ENCODE measurements around the gene ZBTB38.

Gene ZBTB38

DNA sequence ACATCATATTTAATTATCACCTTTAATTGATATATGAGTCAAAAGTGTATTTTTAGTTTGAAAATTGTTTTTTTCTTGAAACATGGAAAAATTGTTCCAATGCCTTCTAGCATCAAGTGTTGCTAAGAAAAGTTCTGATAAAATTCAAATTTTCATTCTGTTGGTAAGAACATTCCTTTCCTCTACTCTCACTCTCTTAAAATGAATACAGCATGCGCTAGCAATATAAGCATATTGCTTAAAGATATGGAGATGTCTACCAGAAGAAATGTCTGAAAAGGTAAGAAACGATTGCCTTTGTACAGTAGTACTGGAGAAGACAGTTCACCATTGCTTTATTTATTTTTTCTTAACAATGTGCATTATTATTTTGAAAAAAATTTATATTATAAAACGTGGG lies 17.6 kb upstream of the ZBTB38 start:
- DNase-seq: no peak
- Histone ChIP-seq H3K9me3 (ENCODE audit: control insufficient read depth, low read length) (no peaks in the 10 kb centered on the region), H3K4me1 (ENCODE audit: control insufficient read depth, insufficient read depth, low read length, poor library complexity, severe bottlenecking) (no peaks in the 10 kb centered on the region), H3K27me3 (replicated peaks; ENCODE audit: control insufficient read depth, insufficient read depth, low read length, poor library complexity, severe bottlenecking) (no peaks in the 10 kb centered on the region), H3K27ac (ENCODE audit: insufficient read depth, low read length, poor library complexity, severe bottlenecking) (no peak overlapping the region), H3K36me3 (ENCODE audit: control insufficient read depth, insufficient read depth, low read length) (no peaks in the 10 kb centered on the region), H3K4me3 (ENCODE audit: insufficient read depth, low read depth, low read length, poor library complexity, severe bottlenecking) (no peak overlapping the region)

- H3K4me1 ChIP-seq (ENCODE audit: control insufficient read depth, insufficient read depth, low read length, poor library complexity, severe bottlenecking): no peaks in the 10 kb centered on the region
Measured at GRCh38 chr3:141352262-141352984, 15.9 kb upstream of the ZBTB38 start.

GRCh38 chr3:141353652-141354495 lies 14.4 kb upstream of the ZBTB38 start:
- no peak overlapping the region for H3K27ac ChIP-seq (ENCODE audit: insufficient read depth, low read length, poor library complexity, severe bottlenecking)
- no peaks in the 10 kb centered on the region for H3K4me1 ChIP-seq (ENCODE audit: control insufficient read depth, insufficient read depth, low read length, poor library complexity, severe bottlenecking)
- H3K27me3 ChIP-seq (replicated peaks; ENCODE audit: control insufficient read depth, insufficient read depth, low read length, poor library complexity, severe bottlenecking): no peaks in the 10 kb centered on the region
- no peak for DNase-seq
- H3K4me3 ChIP-seq (ENCODE audit: insufficient read depth, low read depth, low read length, poor library complexity, severe bottlenecking): no peak overlapping the region
- no peaks in the 10 kb centered on the region for H3K9me3 ChIP-seq (ENCODE audit: control insufficient read depth, low read length)
- no peaks in the 10 kb centered on the region for H3K36me3 ChIP-seq (ENCODE audit: control insufficient read depth, insufficient read depth, low read length)

More at GRCh38 chr3:141352262-141352984, 15.9 kb upstream of the ZBTB38 start:
- Histone ChIP-seq H3K9me3 (ENCODE audit: control insufficient read depth, low read length) (no peaks in the 10 kb centered on the region), H3K27me3 (replicated peaks; ENCODE audit: control insufficient read depth, insufficient read depth, low read length, poor library complexity, severe bottlenecking) (no peaks in the 10 kb centered on the region), H3K4me3 (ENCODE audit: insufficient read depth, low read depth, low read length, poor library complexity, severe bottlenecking) (no peak overlapping the region), H3K36me3 (ENCODE audit: control insufficient read depth, insufficient read depth, low read length) (no peaks in the 10 kb centered on the region), H3K27ac (ENCODE audit: insufficient read depth, low read length, poor library complexity, severe bottlenecking) (no peak overlapping the region)
- DNase-seq: no peak

- no peak for DNase-seq
- H3K27me3 ChIP-seq (replicated peaks; ENCODE audit: control insufficient read depth, insufficient read depth, low read length, poor library complexity, severe bottlenecking): no peaks in the 10 kb centered on the region
- no peaks in the 10 kb centered on the region for H3K36me3 ChIP-seq (ENCODE audit: control insufficient read depth, insufficient read depth, low read length)
- H3K27ac ChIP-seq (ENCODE audit: insufficient read depth, low read length, poor library complexity, severe bottlenecking): no peak overlapping the region
- no peak overlapping the region for H3K4me3 ChIP-seq (ENCODE audit: insufficient read depth, low read depth, low read length, poor library complexity, severe bottlenecking)
- H3K9me3 ChIP-seq (ENCODE audit: control insufficient read depth, low read length): no peaks in the 10 kb centered on the region
- no peaks in the 10 kb centered on the region for H3K4me1 ChIP-seq (ENCODE audit: control insufficient read depth, insufficient read depth, low read length, poor library complexity, severe bottlenecking)
Measured at GRCh38 chr3:141354517-141354916, 13.8 kb upstream of the ZBTB38 start.

- no peaks in the 10 kb centered on the region for H3K36me3 ChIP-seq (ENCODE audit: control insufficient read depth, insufficient read depth, low read length)
- H3K27ac ChIP-seq (ENCODE audit: insufficient read depth, low read length, poor library complexity, severe bottlenecking): no peak overlapping the region
- H3K4me3 ChIP-seq (ENCODE audit: insufficient read depth, low read depth, low read length, poor library complexity, severe bottlenecking): no peak overlapping the region
- no peaks in the 10 kb centered on the region for H3K9me3 ChIP-seq (ENCODE audit: control insufficient read depth, low read length)
- DNase-seq: no peak
- no peaks in the 10 kb centered on the region for H3K27me3 ChIP-seq (replicated peaks; ENCODE audit: control insufficient read depth, insufficient read depth, low read length, poor library complexity, severe bottlenecking)
- H3K4me1 ChIP-seq (ENCODE audit: control insufficient read depth, insufficient read depth, low read length, poor library complexity, severe bottlenecking): no peaks in the 10 kb centered on the region
Measured at GRCh38 chr3:141355242-141355641, 13.1 kb upstream of the ZBTB38 start.

GRCh38 chr3:141356046-141356445 lies 12.3 kb upstream of the ZBTB38 start:
- Histone ChIP-seq H3K27me3 (replicated peaks; ENCODE audit: control insufficient read depth, insufficient read depth, low read length, poor library complexity, severe bottlenecking) (no peaks in the 10 kb centered on the region), H3K4me3 (ENCODE audit: insufficient read depth, low read depth, low read length, poor library complexity, severe bottlenecking) (no peak overlapping the region), H3K4me1 (ENCODE audit: control insufficient read depth, insufficient read depth, low read length, poor library complexity, severe bottlenecking) (no peaks in the 10 kb centered on the region), H3K27ac (ENCODE audit: insufficient read depth, low read length, poor library complexity, severe bottlenecking) (no peak overlapping the region), H3K36me3 (ENCODE audit: control insufficient read depth, insufficient read depth, low read length) (no peaks in the 10 kb centered on the region), H3K9me3 (ENCODE audit: control insufficient read depth, low read length) (no peaks in the 10 kb centered on the region)
- no peak for DNase-seq

GRCh38 chr3:141360888-141361598 lies 7.3 kb upstream of the ZBTB38 start:
- no peaks in the 10 kb centered on the region for H3K9me3 ChIP-seq (ENCODE audit: control insufficient read depth, low read length)
- H3K27me3 ChIP-seq (replicated peaks; ENCODE audit: control insufficient read depth, insufficient read depth, low read length, poor library complexity, severe bottlenecking): no peaks in the 10 kb centered on the region
- H3K4me3 ChIP-seq (ENCODE audit: insufficient read depth, low read depth, low read length, poor library complexity, severe bottlenecking): no peak overlapping the region
- no peaks in the 10 kb centered on the region for H3K4me1 ChIP-seq (ENCODE audit: control insufficient read depth, insufficient read depth, low read length, poor library complexity, severe bottlenecking)
- H3K27ac ChIP-seq (ENCODE audit: insufficient read depth, low read length, poor library complexity, severe bottlenecking): no peak overlapping the region
- DNase-seq: no peak
- no peaks in the 10 kb centered on the region for H3K36me3 ChIP-seq (ENCODE audit: control insufficient read depth, insufficient read depth, low read length)

DNA sequence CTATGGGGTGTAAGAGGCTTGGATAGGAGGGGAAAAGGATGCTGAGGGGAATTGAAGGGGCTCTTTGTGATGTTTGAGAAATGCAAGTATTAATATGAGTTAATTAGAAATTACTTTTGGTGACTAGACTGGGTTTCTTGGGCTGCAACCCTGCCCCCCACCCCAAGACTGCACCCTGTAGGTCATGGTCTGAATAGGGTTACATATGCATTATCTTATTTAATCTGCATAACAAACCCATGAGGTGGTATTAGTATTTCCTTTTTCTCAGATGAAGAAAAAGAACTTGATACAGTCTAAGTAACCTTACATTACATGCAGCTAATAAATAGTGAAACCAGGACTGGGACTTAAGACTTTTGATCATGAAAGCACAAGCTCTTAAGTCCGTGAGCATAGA lies 5.6 kb upstream of the ZBTB38 start:
- Histone ChIP-seq H3K27ac (ENCODE audit: insufficient read depth, low read length, poor library complexity, severe bottlenecking) (no peak overlapping the region), H3K4me3 (ENCODE audit: insufficient read depth, low read depth, low read length, poor library complexity, severe bottlenecking) (no peak overlapping the region), H3K27me3 (replicated peaks; ENCODE audit: control insufficient read depth, insufficient read depth, low read length, poor library complexity, severe bottlenecking) (no peaks in the 10 kb centered on the region), H3K9me3 (ENCODE audit: control insufficient read depth, low read length) (no peaks in the 10 kb centered on the region), H3K36me3 (ENCODE audit: control insufficient read depth, insufficient read depth, low read length) (no peaks in the 10 kb centered on the region), H3K4me1 (ENCODE audit: control insufficient read depth, insufficient read depth, low read length, poor library complexity, severe bottlenecking) (no peaks in the 10 kb centered on the region)
- no peak for DNase-seq

GRCh38 chr3:141365201-141365600 lies 3.1 kb upstream of the ZBTB38 start:
- no peaks in the 10 kb centered on the region for H3K9me3 ChIP-seq (ENCODE audit: control insufficient read depth, low read length)
- H3K36me3 ChIP-seq (ENCODE audit: control insufficient read depth, insufficient read depth, low read length): no peaks in the 10 kb centered on the region
- no peak for DNase-seq
- H3K27ac ChIP-seq (ENCODE audit: insufficient read depth, low read length, poor library complexity, severe bottlenecking): no peak overlapping the region
- no peaks in the 10 kb centered on the region for H3K4me1 ChIP-seq (ENCODE audit: control insufficient read depth, insufficient read depth, low read length, poor library complexity, severe bottlenecking)
- H3K4me3 ChIP-seq (ENCODE audit: insufficient read depth, low read depth, low read length, poor library complexity, severe bottlenecking): no peak overlapping the region
- H3K27me3 ChIP-seq (replicated peaks; ENCODE audit: control insufficient read depth, insufficient read depth, low read length, poor library complexity, severe bottlenecking): no peaks in the 10 kb centered on the region
